GM06990 (cell line): ENCODE data around the gene HEPHL1.
A peak's percentile ranks its signal among the peaks of the same experiment; 100 is the strongest.

Experiments
- DNase-seq: peaks from one replicate; pipeline ENCODE4 v3.0.0-alpha.2; 2011; ENCODE audit not compliant: insufficient read length; ENCODE audit errors: extremely low read depth
- H3K27me3 ChIP-seq: replicated peaks from 2 replicates; pipeline ENCODE4 v1.6.0; 2011; ENCODE audit warnings: low read length; ENCODE audit not compliant: control insufficient read depth, insufficient read depth
- H3K36me3 ChIP-seq: 2 replicates; pipeline ENCODE4 v1.5.1; 2011; ENCODE audit warnings: low read length; ENCODE audit not compliant: control insufficient read depth, insufficient read depth
- H3K4me3 ChIP-seq: replicated peaks from 2 replicates; pipeline ENCODE4 v1.5.1; 2011; ENCODE audit warnings: low read depth, mild to moderate bottlenecking, control low read depth, low read length
- CTCF ChIP-seq: IDR thresholded peaks from 2 replicates; pipeline ENCODE4 v1.5.1; 2011; ENCODE audit warnings: low read length, control low read depth, mild to moderate bottlenecking, inconsistent platforms; ENCODE audit not compliant: insufficient read depth, poor library complexity, severe bottlenecking

The HEPHL1 gene

GRCh38 chr11:94129512-94130297 is 108.6 kb downstream of the HEPHL1 start:
- H3K4me3 ChIP-seq, result peak overlapping the region; percentile 78
- no peaks in the 10 kb centered on the region for H3K36me3 ChIP-seq
- H3K27me3 ChIP-seq, result no peaks in the 10 kb centered on the region
- DNase-seq, result no peak
- no peak for TF ChIP-seq CTCF

GRCh38 chr11:94130298-94131046 is 109.3 kb downstream of the HEPHL1 start:
- TF ChIP-seq CTCF, result no peak
- DNase-seq, result no peak
- Histone ChIP-seq H3K36me3 (no peaks in the 10 kb centered on the region), H3K27me3 (no peaks in the 10 kb centered on the region), H3K4me3 (peak overlapping the region; percentile 78)

- no peak for TF ChIP-seq CTCF
- DNase-seq, result no peak
- Histone ChIP-seq H3K4me3 (no peak overlapping the region), H3K36me3 (no peaks in the 10 kb centered on the region), H3K27me3 (no peaks in the 10 kb centered on the region)
These were observed 110.0 kb downstream of the HEPHL1 start for GRCh38 chr11:94131047-94131717.

- no peak for DNase-seq
- Histone ChIP-seq H3K27me3 (no peaks in the 10 kb centered on the region), H3K4me3 (no peak overlapping the region), H3K36me3 (no peaks in the 10 kb centered on the region)
- TF ChIP-seq CTCF, result no peak
These were observed 110.6 kb downstream of the HEPHL1 start for GRCh38 chr11:94131718-94132115.

- no peaks in the 10 kb centered on the region for H3K27me3 ChIP-seq
- no peak for DNase-seq
- no peak overlapping the region for H3K4me3 ChIP-seq
- no peaks in the 10 kb centered on the region for H3K36me3 ChIP-seq
- TF ChIP-seq CTCF, result no peak
These were observed 111.0 kb downstream of the HEPHL1 start for GRCh38 chr11:94132152-94132558.
